C4-2B (cell line): ENCODE measurements around the gene POLR2F.

Experiments
- H3K27ac ChIP-seq: fragments of 450-650 bp; 2 replicates; pipeline ENCODE4 v1.5.1; 2017
- CTCF ChIP-seq: fragments of 450-650 bp; conservative IDR thresholded peaks from 2 replicates; pipeline ENCODE4 v1.5.1; 2017; ENCODE audit warnings: mild to moderate bottlenecking
- ZFX ChIP-seq: fragments of 450-650 bp; IDR thresholded peaks from 2 replicates; pipeline ENCODE4 v1.6.1; 2017

POLR2F gene

GRCh38 chr22:37994049-37994448 is 40.5 kb downstream of the POLR2F start:
- no peak overlapping the region for H3K27ac ChIP-seq
- TF ChIP-seq ZFX, result no peak
- no peak for TF ChIP-seq CTCF

- TF ChIP-seq CTCF, result no peak
- TF ChIP-seq ZFX, result no peak
Observed at GRCh38 chr22:37994982-37995381, 41.5 kb downstream of the POLR2F start.

GRCh38 chr22:37995460-37995859 is 42.0 kb downstream of the POLR2F start:
- H3K27ac ChIP-seq, result no peak overlapping the region
- TF ChIP-seq CTCF (no peak), ZFX (no peak)

More at GRCh38 chr22:37994982-37995381, 41.5 kb downstream of the POLR2F start:
- no peak overlapping the region for H3K27ac ChIP-seq

GRCh38 chr22:37996079-37996478 is 42.6 kb downstream of the POLR2F start:
- TF ChIP-seq CTCF (no peak), ZFX (no peak)
- no peak overlapping the region for H3K27ac ChIP-seq

GRCh38 chr22:37996515-37997246 is 43.2 kb downstream of the POLR2F start:
- TF ChIP-seq ZFX (no peak), CTCF (no peak)
- H3K27ac ChIP-seq, result no peak overlapping the region

- TF ChIP-seq ZFX (no peak), CTCF (no peak)
- H3K27ac ChIP-seq, result no peak overlapping the region
Observed at GRCh38 chr22:37998543-37998942, 45.0 kb downstream of the POLR2F start.

- TF ChIP-seq ZFX (no peak), CTCF (no peak)
- H3K27ac ChIP-seq, result no peak overlapping the region
Observed at GRCh38 chr22:37999236-37999635, 45.7 kb downstream of the POLR2F start.
